Stimulated activated CD4-positive, alpha-beta T cell treated with anti-CD3 and anti-CD28 coated beads, Interleukin-4, amount 100 ng/mL, for 48 hours (primary cell): ENCODE data around the gene RPP40.
"Not testable (repeated sequence)": the region's sequence is repeated elsewhere in the genome, so short reads cannot be mapped to it uniquely, and the experiment has no call there.

Experiments used
- DNase-seq, 2 donors: peaks; one replicate each; pipeline ENCODE4 v3.0.0-alpha.2; 2020; ENCODE audit warnings: low read depth in 2 of 2

RPP40 gene

DNA sequence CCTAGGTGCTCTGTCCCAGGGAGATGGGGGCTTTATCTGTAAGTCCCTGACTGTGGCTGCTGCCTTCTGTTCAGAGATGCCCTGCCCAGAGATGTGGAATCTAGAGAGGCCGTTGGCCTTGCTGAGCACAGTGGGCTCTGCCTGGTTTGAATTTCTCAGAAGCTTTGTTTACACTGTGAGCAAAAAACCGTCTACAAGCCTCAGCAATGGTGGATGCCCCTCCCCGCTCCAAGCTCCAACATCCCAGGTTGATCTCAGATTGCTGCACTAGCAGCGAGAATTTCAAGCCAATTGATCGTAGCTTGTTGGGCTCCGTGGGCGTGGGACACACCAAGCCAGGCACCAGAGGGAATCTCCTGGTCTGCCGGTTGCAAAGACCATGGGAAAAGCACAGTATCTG lies 16.3 kb upstream of the RPP40 start:
- DNase-seq, result no peak

DNA sequence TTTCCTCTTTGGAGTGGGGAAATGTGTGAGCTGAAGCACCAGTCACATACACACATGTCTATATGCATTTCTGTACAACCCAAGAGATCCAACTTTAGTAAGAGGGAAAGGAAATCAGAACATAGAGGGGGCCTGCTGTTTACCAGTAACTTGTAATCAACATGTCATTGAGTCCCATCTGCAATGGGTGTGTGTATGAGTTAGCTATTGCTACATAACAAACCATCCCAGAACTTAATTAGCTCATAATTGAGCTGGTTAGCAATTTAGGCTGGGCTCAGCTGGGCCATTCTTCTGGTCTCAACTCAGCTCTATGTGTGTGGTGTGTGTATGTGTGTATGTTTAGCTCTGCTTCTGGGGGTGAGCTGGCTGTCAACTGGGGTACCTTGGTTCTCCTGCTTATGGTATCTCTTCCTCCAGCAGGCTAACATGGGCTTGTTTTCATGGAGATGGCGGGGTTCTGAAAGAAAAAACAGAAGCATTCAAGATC lies 10.3 kb upstream of the RPP40 start:
- no peak for DNase-seq

DNA sequence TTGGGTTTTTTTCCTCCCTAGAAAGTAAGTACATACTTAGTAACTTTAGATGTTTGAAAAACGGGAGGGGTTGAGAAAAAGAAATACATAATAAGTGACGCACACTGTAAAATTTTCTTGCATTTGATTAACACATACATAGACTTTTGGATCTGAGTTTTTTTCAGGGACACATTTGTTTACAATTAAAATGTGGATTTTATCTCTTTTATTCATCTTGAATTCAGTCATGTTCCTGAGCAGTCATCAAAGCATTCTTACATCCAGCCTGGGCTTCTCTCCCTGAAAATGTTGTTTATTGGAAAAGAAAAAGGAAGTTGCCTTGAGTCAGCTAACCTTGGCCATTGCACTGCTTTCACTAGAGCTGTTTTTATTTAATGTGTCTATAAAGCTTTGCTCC lies 8.7 kb upstream of the RPP40 start:
- no peak for DNase-seq

- no peak for DNase-seq
These were observed 7.5 kb upstream of the RPP40 start for GRCh38 chr6:5011346-5011745.

DNA sequence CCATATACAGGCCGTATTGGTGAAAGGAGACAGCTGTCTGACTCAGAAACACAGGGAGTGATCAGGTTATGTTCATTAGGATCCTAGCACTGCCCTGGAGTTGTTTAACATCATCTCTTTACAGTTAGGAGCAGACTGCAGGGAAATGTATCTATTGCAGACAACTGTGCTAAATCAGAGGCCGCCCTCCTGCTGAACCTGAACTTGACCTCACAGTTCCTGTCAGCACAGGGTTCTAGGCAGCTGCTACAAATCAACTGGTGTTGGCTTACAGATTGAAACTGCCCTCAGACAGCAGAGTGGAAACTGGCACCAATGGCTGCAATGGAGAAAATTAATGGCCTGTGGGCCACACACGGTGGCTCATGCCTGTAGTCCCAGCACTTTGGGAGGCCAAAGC lies 3.7 kb upstream of the RPP40 start:
- no peak for DNase-seq

DNA sequence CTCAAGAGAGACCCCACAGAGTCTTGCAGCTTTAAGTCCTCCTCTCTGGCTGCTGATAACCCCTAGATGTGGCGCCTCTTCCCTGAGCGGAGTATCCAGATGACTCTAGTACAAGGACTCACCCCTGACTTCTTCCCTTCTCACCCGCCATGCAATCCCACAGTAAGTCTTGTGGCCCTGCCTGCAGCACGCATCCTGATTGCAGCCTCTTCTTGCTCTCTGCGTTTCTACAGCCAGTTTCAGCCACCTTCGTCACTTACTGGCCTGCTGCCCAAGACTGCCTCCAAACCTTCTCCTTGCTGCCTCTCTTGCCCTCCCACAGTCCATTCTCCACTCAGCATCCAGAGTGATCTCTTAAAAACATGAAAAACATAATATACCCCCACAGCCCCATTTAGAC lies 2.4 kb upstream of the RPP40 start:
- DNase-seq, result no peak

DNA sequence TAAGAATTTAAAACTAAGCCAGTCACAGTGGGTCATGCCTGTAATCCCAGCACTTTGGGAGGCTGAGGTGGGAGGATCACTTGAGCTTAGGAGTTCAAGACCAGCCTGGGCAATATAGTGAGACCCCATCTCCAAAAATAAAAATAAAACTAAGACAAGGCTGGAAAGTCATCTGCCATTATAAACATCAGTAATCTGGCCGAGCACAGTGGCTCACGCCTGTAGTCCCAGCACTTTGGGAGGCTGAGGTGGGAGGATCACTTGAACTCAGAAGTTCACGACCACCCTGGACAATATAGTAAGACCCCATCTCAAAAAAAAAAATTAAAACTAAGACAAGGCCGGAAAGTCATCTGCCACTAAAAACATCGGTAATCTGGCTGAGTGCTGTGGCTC lies 1.2 kb upstream of the RPP40 start:
- DNase-seq, result not testable (repeated sequence)

DNA sequence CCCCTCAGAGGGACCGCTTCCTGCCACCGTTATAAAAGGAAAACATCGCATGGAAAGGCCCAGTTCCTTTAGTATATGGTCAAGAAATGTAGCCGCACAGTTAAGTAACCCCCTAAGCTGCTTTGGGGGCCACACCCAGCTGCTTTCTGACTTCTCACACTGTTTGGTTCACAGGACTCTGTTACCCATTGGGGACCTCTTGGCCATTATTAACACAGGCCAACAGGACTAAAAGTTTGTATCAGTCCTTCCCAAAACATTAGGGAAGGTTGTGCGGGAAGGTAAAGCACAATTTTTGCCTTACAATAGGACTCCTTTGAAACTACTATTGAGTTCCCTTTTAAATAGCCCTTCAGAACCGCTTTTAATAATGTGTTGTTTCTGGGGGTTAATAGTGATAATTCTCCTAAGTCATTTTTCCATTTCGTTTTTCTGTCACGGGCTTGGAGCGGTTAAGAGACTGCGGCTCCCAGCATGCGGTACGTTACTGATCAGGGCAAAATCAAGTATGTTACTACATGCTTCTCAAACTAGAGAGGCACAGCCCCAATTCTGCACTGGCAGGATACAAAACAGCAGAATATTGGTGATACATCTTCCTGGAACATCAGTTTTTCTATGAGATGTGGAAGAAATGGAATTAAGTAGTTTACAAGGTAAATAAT lies 668 bp upstream of the RPP40 start:
- no peak for DNase-seq

- DNase-seq, result no peak
These were observed 4.3 kb downstream of the RPP40 start for GRCh38 chr6:4999586-4999985.

DNA sequence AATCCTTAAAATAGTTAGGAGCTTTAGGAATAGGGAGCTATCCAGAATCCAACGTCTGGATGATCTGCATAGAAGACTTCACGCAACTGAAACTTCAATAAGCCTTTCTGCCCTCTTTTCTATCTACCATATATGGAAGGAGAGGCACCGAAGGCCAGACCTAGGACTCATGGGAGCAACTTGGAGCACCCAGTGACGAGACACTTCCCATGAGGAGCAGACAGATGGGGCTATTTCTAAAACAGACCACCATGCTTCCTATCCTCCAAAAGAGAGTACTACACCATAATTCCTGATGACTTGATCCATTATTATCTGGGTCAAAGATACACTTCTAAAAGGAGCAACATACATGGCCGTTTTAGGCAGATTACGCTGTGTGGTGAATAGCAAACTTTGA lies 6.0 kb downstream of the RPP40 start:
- DNase-seq, result no peak

DNA sequence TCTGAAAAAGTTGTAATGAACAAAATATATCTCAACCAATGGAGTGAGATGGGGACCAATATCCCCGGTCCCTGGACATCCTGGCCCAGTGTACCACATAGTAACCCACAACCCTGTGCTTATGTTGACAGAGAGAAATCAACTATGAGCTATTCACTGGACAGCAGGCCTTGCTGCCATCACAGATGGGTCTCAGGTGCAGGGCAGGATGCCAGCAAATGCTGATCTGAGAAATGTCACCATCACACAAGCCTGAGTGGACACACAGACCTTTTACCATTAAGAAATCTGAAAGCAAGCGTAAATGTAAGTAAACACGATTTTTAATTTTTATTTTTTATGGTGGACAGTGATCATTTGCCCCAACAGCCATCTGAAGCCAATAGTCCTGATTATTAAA lies 9.1 kb downstream of the RPP40 start:
- DNase-seq, result no peak

DNA sequence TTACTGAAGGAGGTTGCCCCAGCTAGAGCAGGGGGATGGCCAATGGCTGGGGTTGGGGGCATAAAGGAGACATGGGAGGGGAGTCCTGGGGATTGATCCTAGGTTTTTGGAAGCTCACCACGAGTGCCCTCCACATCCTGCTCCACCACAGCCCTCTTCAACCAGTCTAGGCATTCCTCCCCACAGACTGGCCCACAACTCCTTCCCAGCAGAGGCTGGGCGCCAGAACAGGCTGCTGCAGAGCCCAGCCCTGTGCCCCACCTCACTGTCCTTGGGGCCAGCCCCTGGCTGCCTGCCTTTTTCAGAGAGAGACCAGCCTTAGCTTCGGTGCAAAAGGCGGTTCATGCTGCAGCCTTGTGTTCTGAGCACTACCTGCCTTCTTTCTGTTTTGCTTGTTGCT lies 16.4 kb downstream of the RPP40 start:
- no peak for DNase-seq

- no peak for DNase-seq
These were observed 16.8 kb downstream of the RPP40 start for GRCh38 chr6:4986999-4987398.

DNA sequence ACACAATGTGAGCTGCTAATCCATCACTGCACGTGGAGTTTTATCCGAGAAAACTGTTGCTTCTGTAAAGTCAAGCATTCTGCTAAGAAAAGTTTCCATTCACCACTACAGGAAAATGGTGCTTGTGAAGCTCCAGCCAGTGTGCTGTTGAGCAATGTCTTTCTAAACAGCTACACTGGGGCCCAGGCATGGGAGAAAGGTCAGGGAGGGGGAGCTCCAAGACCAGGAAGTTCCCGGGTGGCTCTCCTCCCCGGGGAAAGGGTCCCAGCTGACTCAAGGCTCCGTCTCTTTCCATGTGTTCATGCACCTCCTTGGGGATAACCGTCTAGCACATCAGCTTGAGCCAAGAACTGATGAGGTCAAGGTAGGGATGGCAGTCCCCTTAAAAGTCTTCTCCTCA lies 20.5 kb downstream of the RPP40 start:
- no peak for DNase-seq

- DNase-seq, result no peak
These were observed 22.1 kb downstream of the RPP40 start for GRCh38 chr6:4981761-4982160.

DNA sequence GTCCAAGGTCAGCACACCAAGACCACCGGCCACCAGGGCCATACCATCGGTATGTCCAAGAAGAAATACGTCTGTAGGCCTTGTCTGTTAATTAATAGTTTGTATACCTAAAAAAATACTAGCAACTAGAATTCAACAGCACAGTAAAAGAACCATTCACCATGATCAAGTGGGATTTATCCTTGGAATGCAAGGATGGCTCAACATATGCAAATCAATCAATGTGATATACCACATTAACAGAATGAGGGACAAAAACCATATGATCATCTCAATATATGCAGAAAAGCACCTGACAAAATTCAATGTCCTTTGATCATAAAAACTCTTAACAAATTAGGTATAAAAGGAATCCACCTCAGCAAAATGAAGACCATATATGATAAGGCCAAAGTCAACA lies 24.4 kb downstream of the RPP40 start:
- no peak for DNase-seq

DNA sequence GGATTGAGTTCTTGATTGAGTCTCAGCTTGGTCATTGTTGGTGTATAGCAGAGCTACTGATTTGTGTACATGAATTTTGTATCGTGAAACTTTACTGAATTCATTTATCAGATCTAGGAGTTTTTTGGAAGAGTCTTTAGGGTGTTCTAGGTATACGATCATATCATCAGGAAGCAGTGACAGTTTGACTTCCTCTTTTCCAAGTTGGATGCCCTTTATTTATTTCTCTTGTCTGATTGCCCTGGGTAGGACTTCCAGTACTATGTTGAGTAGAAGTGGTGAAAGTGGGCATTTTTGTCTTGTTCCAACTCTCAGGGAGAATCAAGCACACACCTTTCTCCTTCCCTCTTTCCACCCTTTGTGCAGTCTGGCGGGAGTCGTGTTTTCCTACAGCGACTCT lies 26.4 kb downstream of the RPP40 start:
- no peak for DNase-seq

DNA sequence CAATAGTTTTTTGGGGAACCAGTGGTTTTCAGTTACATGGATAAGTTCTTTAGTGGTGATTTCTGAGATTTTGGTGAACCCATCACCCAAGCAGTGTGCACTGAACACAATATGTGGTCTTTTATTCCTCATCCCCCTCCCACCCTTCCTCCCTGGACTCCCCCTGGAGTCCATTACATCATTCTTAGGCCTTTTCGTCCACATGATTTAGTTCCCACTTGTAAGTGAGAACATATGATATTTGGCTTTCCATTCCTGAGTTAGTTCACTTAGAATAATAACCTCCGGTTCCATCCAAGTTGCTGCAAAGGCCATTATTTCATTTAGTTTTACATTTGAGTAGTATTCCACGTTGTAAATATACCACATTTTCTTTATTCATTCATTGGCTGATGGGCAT lies 28.3 kb downstream of the RPP40 start:
- no peak for DNase-seq

GRCh38 chr6:4974962-4975361 lies 28.9 kb downstream of the RPP40 start:
- no peak for DNase-seq

GRCh38 chr6:4973982-4974745 lies 29.7 kb downstream of the RPP40 start:
- DNase-seq, result no peak

GRCh38 chr6:4973415-4973814 lies 30.4 kb downstream of the RPP40 start:
- no peak for DNase-seq

DNA sequence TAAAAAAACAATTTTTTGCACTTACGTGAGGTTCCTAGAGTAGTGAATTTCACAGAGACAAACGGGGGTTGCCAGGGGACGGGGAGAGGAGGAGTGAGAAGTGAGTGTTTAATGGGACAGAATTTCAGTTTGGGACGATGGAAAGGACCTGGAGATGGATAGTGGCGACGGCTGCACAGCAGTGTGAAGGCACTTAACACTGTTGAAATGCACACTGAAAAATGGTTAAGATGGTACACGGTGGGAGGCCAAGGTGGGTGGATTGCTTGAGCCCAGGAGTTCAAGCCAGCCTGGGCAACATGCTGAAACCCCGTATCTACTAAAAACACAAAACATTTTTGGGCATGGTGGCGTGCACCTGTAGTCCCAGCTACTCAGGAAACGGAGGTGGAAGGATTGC lies 31.4 kb downstream of the RPP40 start:
- no peak for DNase-seq

DNA sequence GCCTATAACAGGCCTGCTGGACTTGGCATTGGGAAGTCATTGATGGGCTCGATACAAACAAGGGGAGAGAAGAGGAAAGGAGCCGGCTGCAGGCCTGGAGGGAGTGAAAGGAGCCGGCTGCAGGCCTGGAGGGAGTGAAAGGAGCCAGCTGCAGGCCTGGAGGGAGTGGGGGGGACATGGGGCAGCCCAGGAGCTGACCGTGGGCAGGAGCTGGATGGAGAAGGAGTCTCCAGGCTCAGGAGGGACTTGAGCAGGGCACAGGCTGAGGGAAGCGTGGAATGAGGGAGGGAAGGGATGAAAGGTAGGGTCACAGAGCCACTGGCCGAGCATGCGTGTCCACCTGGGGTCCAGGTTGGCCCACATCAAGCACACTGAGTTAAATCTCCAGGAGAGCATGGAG lies 32.0 kb downstream of the RPP40 start:
- no peak for DNase-seq
